Mucosa of rectum (tissue), 2 donors: ENCODE data around the gene DYRK2.

Experiments
- H3K27ac ChIP-seq, 2 donors: one replicate each; pipeline ENCODE4 v1.7.0; 2013; ENCODE audit warnings: inconsistent platforms in 2 of 2, low read depth in 2 of 2, low read length in 2 of 2
- H3K27me3 ChIP-seq, 2 donors: one replicate each; pipeline ENCODE4 v1.7.0; 2013; ENCODE audit warnings: low read length in 2 of 2; ENCODE audit not compliant: control insufficient read depth in 2 of 2, insufficient read depth in 2 of 2
- H3K36me3 ChIP-seq, 2 donors: one replicate each; pipeline ENCODE4 v1.7.0; 2013; ENCODE audit warnings: low read length in 2 of 2; ENCODE audit not compliant: control insufficient read depth in 2 of 2, insufficient read depth in 2 of 2
- H3K4me1 ChIP-seq, 2 donors: one replicate each; pipeline ENCODE4 v1.7.0; 2013; ENCODE audit warnings: low read length in 2 of 2, mild to moderate bottlenecking in 1 of 2; ENCODE audit not compliant: control insufficient read depth in 2 of 2, insufficient read depth in 2 of 2
- H3K4me3 ChIP-seq, 2 donors: one replicate each; pipeline ENCODE4 v1.7.0; 2013; ENCODE audit warnings: low read length in 2 of 2
- H3K9ac ChIP-seq, 2 donors: one replicate each; pipeline ENCODE4 v1.7.0; 2013; ENCODE audit warnings: low read length in 2 of 2, low read depth in 1 of 2, mild to moderate bottlenecking in 1 of 2
- H3K9me3 ChIP-seq, 2 donors: one replicate each; pipeline ENCODE4 v1.7.0; 2013; ENCODE audit warnings: low read length in 2 of 2; ENCODE audit not compliant: control insufficient read depth in 2 of 2
- donor health status: healthy.
- donor health status: Normal muscosa, but diverticular disease.

Gene DYRK2

GRCh38 chr12:67648521-67649260 is at the start of gene DYRK2:
DYRK2 (plus strand) TSS chr12:67648745; CDS start chr12:67649134, 389 bp downstream.
- Histone ChIP-seq H3K4me1 (peaks cover 14 to 35% of the 10 kb centered on the region in 2 donors), H3K36me3 (peaks cover 4 to 6% of the 10 kb centered on the region in 2 donors), H3K27me3 (no peaks in the 10 kb centered on the region), H3K9ac (peak within 1 kb of the TSS; percentile 81 to 97), H3K27ac (peak within 1 kb of the TSS; percentile 97), H3K9me3 (no peaks in the 10 kb centered on the region), H3K4me3 (peak within 1 kb of the TSS; percentile 89 to 91)

- no peak overlapping the region for H3K4me3 ChIP-seq
- peaks cover 0 to 5% of the 10 kb centered on the region in 2 donors for H3K4me1 ChIP-seq
- no peaks in the 10 kb centered on the region for H3K36me3 ChIP-seq
- no peaks in the 10 kb centered on the region for H3K9me3 ChIP-seq
- H3K9ac ChIP-seq = no peak overlapping the region
- no peak overlapping the region for H3K27ac ChIP-seq
- H3K27me3 ChIP-seq = no peaks in the 10 kb centered on the region
These were observed 48.9 kb upstream of the DYRK2 start for GRCh38 chr12:67599691-67600090.

DNA sequence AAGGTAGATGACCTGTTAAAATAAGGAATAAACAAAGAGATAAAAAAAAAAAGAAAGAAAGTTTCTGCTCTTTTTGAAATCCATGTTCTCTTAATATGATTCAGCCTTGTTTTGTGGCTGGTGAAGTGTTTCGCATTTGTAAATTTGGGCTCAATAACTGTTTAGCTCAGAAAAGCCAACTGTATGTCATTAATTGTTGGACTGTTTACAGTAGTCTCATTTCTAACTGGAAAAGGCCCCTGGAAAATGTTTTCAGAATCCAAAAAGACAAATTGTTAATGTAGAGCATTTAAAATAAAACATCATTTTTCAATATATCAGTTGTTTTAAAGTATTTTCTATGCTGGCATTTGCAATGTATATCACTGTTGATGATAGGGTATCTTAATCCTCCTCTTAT is 47.4 kb upstream of the DYRK2 start:
- Histone ChIP-seq H3K4me3 (no peak overlapping the region), H3K9ac (no peak overlapping the region), H3K27me3 (no peaks in the 10 kb centered on the region), H3K27ac (no peak overlapping the region), H3K36me3 (no peaks in the 10 kb centered on the region), H3K4me1 (peaks cover 0 to 3% of the 10 kb centered on the region in 2 donors), H3K9me3 (no peaks in the 10 kb centered on the region)

DNA sequence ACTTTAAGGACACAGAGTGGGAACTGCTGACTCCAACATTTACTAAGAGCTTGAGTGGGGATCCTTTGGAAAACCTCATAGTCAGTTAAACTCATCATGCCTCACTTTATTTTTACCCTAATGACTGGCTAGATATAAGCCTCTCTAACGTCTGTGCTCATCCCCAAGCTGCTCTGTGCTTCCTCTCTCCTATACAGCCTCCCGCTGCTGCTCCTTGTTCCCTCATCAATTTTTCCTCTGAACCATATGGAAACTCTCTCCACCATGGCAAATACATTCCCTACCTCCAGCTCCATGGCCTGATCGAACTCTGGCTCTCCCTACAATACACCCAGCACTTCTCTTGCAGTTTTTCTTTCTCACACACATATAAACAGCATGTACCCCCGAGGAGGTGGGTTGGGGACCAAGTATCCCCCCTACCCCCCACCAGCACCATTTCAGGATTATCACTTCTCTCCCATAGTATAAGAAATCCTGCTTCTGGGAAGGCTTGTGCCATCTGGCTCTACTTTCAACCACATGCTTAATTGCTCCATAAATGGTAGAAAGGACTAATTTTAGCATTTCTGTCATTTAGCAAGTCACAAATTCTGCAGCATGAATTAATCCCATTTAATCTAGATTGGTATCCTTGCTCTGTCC is 39.2 kb upstream of the DYRK2 start:
- H3K27ac ChIP-seq = no peak overlapping the region
- H3K9ac ChIP-seq = no peak overlapping the region
- H3K9me3 ChIP-seq = no peaks in the 10 kb centered on the region
- no peak overlapping the region for H3K4me3 ChIP-seq
- no peaks in the 10 kb centered on the region for H3K4me1 ChIP-seq
- H3K27me3 ChIP-seq = no peaks in the 10 kb centered on the region
- no peaks in the 10 kb centered on the region for H3K36me3 ChIP-seq

- Histone ChIP-seq H3K9me3 (no peaks in the 10 kb centered on the region), H3K27ac (no peak overlapping the region), H3K4me1 (peaks cover 0 to 2% of the 10 kb centered on the region in 2 donors), H3K27me3 (no peaks in the 10 kb centered on the region), H3K36me3 (no peaks in the 10 kb centered on the region), H3K9ac (no peak overlapping the region), H3K4me3 (no peak overlapping the region)
These were observed 35.5 kb upstream of the DYRK2 start for GRCh38 chr12:67613040-67613439.

DNA sequence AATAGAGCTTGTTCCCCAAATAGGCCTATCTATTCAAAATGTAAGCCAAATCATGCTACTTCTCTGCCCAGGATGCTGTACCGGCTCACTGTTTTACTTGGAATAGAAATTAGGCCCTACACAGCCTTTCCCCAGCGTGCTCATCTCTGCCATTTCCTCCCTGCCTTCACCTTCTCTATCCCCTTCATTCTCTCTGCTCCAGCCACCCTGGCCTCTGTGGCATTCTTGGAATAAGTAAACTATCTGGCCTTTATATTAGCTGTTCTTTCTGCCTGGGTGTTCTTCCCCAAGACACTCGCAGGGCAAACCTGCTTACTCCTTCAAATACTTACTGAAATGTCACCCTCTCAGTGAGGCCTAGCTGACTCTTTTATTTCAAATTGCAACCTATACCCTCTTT is 30.9 kb upstream of the DYRK2 start:
- H3K9me3 ChIP-seq = no peaks in the 10 kb centered on the region
- no peak overlapping the region for H3K4me3 ChIP-seq
- peaks cover 0 to 10% of the 10 kb centered on the region in 2 donors for H3K4me1 ChIP-seq
- no peak overlapping the region for H3K27ac ChIP-seq
- H3K27me3 ChIP-seq = no peaks in the 10 kb centered on the region
- no peak overlapping the region for H3K9ac ChIP-seq
- no peaks in the 10 kb centered on the region for H3K36me3 ChIP-seq

DNA sequence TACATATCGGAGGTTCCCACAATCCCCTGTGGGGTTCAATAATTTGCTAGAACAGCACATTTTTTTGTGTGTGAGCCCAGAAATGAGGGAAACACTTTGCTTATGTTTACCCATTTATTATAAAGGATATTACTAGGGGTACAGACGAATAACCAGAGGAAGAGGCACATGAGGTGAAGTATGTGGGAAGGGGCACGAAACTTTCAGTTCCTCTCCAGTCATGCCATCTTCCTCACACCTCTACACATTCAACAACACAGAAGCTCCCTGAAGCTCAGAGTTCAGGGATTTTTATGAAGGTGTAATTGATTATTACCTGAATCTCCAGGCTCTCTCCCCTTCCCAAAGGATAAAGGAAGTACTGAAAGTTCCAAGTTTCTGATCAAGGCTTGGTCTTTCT is 30.2 kb upstream of the DYRK2 start:
- Histone ChIP-seq H3K27me3 (no peaks in the 10 kb centered on the region), H3K4me3 (no peak overlapping the region), H3K36me3 (no peaks in the 10 kb centered on the region), H3K4me1 (peaks cover 0 to 10% of the 10 kb centered on the region in 2 donors), H3K9ac (no peak overlapping the region), H3K27ac (no peak overlapping the region), H3K9me3 (no peaks in the 10 kb centered on the region)

DNA sequence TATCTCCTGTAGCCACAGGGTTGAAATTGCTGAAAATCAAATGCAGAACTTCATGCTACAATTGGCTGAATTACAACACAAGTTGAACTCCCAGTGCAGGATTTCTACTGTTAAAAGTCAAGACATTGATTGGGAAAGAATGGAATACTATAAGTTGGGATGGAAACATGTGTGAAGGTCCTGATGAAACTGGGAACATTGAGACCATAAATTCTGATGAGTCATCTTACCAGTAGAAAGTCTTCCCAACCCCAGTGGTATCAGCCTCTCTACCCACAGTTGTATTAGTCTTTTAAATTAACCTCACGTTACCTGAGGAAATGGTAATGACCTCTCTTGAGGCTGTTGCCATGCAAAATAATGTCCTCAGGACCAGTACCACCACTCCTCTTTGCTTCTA is 27.4 kb upstream of the DYRK2 start:
- Histone ChIP-seq H3K9me3 (no peaks in the 10 kb centered on the region), H3K9ac (no peak overlapping the region), H3K27ac (no peak overlapping the region), H3K27me3 (no peaks in the 10 kb centered on the region), H3K4me1 (peaks cover 0 to 8% of the 10 kb centered on the region in 2 donors), H3K36me3 (no peaks in the 10 kb centered on the region), H3K4me3 (no peak overlapping the region)

DNA sequence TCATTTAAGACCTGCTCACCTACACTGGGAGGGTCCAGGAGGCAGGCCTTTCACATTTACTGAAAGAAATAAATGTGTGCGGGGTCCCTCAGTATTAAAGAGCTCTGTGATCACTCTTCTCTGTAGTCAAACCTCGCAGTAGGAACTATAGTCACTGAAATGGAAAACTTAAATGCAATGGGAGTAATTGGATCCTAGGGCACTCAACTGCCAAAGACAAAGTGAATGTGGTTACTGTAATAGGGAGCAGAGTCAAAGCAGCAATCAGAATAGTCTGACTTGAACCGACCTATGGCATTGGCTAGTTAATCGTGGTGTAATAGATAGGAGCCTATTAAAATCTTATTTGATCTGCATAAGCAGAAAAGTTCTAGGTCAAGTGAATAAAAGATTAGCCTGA is 26.6 kb upstream of the DYRK2 start:
- no peak overlapping the region for H3K27ac ChIP-seq
- H3K9me3 ChIP-seq = no peaks in the 10 kb centered on the region
- H3K4me3 ChIP-seq = no peak overlapping the region
- H3K9ac ChIP-seq = no peak overlapping the region
- H3K36me3 ChIP-seq = no peaks in the 10 kb centered on the region
- H3K27me3 ChIP-seq = no peaks in the 10 kb centered on the region
- peaks cover 0 to 8% of the 10 kb centered on the region in 2 donors for H3K4me1 ChIP-seq

- Histone ChIP-seq H3K9ac (no peak overlapping the region), H3K4me1 (peaks cover 0 to 8% of the 10 kb centered on the region in 2 donors), H3K36me3 (no peaks in the 10 kb centered on the region), H3K4me3 (no peak overlapping the region), H3K27me3 (no peaks in the 10 kb centered on the region), H3K27ac (no peak overlapping the region), H3K9me3 (no peaks in the 10 kb centered on the region)
These were observed 25.3 kb upstream of the DYRK2 start for GRCh38 chr12:67623259-67623658.
